HFFc6 (cell line): Measurements from ENCODE around the gene C3AR1. TPM values are rescaled to one million over a fixed set of nuclear protein-coding genes. Genes with fewer than 3 reads are reported as not detected.
"Not testable (repeated sequence)": the region's sequence is repeated elsewhere in the genome, so short reads cannot be mapped to it uniquely, and the experiment has no call there.

Source experiments
- DNase-seq: peaks from one replicate; pipeline ENCODE4 v3.0.0-alpha.2; 2018
- H3K27ac Mint-ChIP-seq: 2 replicates; pipeline ENCODE4 v1.8.0; 2020; ENCODE audit warnings: mild to moderate bottlenecking, mixed read lengths
- H3K27me3 Mint-ChIP-seq: 2 replicates; pipeline ENCODE4 v1.8.0; 2021; ENCODE audit warnings: mild to moderate bottlenecking, moderate library complexity, mixed read lengths; ENCODE audit not compliant: insufficient read depth
- H3K36me3 Mint-ChIP-seq: 2 replicates; pipeline ENCODE4 v1.8.0; 2021; ENCODE audit warnings: low read depth, mixed read lengths
- H3K4me1 Mint-ChIP-seq: 2 replicates; pipeline ENCODE4 v1.8.0; 2020; ENCODE audit warnings: low read depth, mixed read lengths
- H3K4me3 Mint-ChIP-seq: 2 replicates; pipeline ENCODE4 v1.8.0; 2020; ENCODE audit warnings: mild to moderate bottlenecking, moderate library complexity, mixed read lengths
- H3K9me3 Mint-ChIP-seq: 2 replicates; pipeline ENCODE4 v1.8.0; 2020; ENCODE audit warnings: mild to moderate bottlenecking, mixed read lengths
- total RNA-seq, 6 experiments: library from RNA; stranded (reverse); fragmentation: NEBNext Ultra II Directional; extraction: Animal tissue kit (Norgen Biotek cat#: 25700); gene quantifications; 2 replicates in 1 of 6; 3 replicates in 5 of 6; pipeline ENCODE4 v1.2.3, GENCODE V29; 2021
- TF ChIP-seq, protein P1 (sequence below): fragments of 200-600 bp; sonication (generic); IDR thresholded peaks from 2 replicates; pipeline ENCODE4 v1.5.0; 2021; ENCODE audit warnings: antibody characterized with exemption, mild to moderate bottlenecking

The C3AR1 gene
- total RNA-seq, 6 experiments from 2014 or later: 0.38 to 0.85 (median 0.62) TPM

GRCh38 chr12:8076366-8076765 is 10.2 kb upstream of the C3AR1 start:
- TF ChIP-seq, protein P1, sequence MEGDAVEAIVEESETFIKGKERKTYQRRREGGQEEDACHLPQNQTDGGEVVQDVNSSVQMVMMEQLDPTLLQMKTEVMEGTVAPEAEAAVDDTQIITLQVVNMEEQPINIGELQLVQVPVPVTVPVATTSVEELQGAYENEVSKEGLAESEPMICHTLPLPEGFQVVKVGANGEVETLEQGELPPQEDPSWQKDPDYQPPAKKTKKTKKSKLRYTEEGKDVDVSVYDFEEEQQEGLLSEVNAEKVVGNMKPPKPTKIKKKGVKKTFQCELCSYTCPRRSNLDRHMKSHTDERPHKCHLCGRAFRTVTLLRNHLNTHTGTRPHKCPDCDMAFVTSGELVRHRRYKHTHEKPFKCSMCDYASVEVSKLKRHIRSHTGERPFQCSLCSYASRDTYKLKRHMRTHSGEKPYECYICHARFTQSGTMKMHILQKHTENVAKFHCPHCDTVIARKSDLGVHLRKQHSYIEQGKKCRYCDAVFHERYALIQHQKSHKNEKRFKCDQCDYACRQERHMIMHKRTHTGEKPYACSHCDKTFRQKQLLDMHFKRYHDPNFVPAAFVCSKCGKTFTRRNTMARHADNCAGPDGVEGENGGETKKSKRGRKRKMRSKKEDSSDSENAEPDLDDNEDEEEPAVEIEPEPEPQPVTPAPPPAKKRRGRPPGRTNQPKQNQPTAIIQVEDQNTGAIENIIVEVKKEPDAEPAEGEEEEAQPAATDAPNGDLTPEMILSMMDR: no peak
- Mint-ChIP-seq H3K27ac (no peak overlapping the region), H3K4me1 (peaks cover 41% of the 10 kb centered on the region), H3K27me3 (no peaks in the 10 kb centered on the region; the same call in 1 of the 2 replicates), H3K36me3 (no peaks in the 10 kb centered on the region), H3K4me3 (no peak overlapping the region), H3K9me3 (no peaks in the 10 kb centered on the region)
- DNase-seq: no peak

DNA sequence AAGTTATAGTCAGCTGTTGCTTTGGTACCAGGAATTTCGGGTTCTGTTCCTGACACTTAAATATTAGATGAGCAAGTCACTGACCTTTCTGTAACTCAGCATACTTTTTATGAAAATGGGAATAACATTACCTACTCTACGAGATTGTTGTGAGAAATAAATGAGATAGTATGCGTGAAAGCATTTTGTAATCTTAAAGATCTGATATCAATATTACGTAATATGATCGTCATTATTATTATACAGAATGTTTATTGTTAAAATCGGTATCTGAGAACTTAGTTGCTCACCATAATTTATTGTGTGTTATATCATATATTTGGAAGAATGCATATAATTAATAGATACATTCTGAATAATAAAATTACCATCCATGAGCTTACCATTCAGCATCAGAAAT is 9.8 kb upstream of the C3AR1 start:
- no peaks in the 10 kb centered on the region; the same call in 1 of the 2 replicates for H3K27me3 Mint-ChIP-seq
- H3K9me3 Mint-ChIP-seq: no peaks in the 10 kb centered on the region
- TF ChIP-seq, protein P1: no peak
- no peak overlapping the region for H3K27ac Mint-ChIP-seq
- no peak overlapping the region for H3K4me3 Mint-ChIP-seq
- H3K36me3 Mint-ChIP-seq: no peaks in the 10 kb centered on the region
- DNase-seq: no peak
- H3K4me1 Mint-ChIP-seq: peaks cover 37% of the 10 kb centered on the region

- not testable (repeated sequence) for H3K27ac Mint-ChIP-seq
These were observed 5.7 kb upstream of the C3AR1 start for GRCh38 chr12:8071820-8072219.

GRCh38 chr12:8069582-8069981 is 3.4 kb upstream of the C3AR1 start:
- Mint-ChIP-seq H3K27me3 (no peaks in the 10 kb centered on the region; the same call in none of the 2 replicates), H3K27ac (no peak overlapping the region), H3K4me3 (no peak overlapping the region)

More at GRCh38 chr12:8071820-8072219, 5.7 kb upstream of the C3AR1 start:
- H3K9me3 Mint-ChIP-seq, H3K4me3 Mint-ChIP-seq, DNase-seq, H3K36me3 Mint-ChIP-seq, H3K27me3 Mint-ChIP-seq: not testable (repeated sequence)
- peaks cover 15% of the 10 kb centered on the region for H3K4me1 Mint-ChIP-seq

DNA sequence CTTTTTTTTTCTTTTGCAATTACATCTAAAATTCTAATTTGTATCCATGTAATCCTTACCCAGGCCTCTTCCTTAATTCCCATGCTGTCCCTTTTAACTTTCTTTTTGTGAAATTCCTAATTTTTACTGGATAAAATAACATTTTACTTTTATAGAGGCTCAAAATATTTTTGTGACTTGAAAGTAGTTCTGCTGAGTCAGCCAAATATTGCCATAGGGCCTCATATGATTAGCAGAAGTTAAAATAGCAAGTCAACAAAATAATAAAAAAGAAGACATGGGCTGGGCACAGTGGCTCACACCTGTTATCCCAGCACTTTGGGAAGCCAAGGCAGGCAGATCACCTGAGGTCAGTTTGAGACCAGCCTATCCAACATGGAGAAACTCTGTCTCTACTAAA is 2.0 kb downstream of the C3AR1 start:
- Mint-ChIP-seq H3K27ac (no peak overlapping the region), H3K9me3 (no peaks in the 10 kb centered on the region), H3K4me3 (no peak overlapping the region), H3K4me1 (peaks cover 17% of the 10 kb centered on the region), H3K27me3 (no peaks in the 10 kb centered on the region; the same call in 1 of the 2 replicates), H3K36me3 (no peaks in the 10 kb centered on the region)
- no peak for DNase-seq
- TF ChIP-seq, protein P1: no peak

More at GRCh38 chr12:8069582-8069981, 3.4 kb upstream of the C3AR1 start:
- Mint-ChIP-seq H3K9me3 (no peaks in the 10 kb centered on the region), H3K36me3 (no peaks in the 10 kb centered on the region), H3K4me1 (peaks cover 26% of the 10 kb centered on the region)
- TF ChIP-seq, protein P1: no peak
- no peak for DNase-seq

- TF ChIP-seq, protein P1: no peak
- H3K27ac Mint-ChIP-seq: no peak overlapping the region
- no peaks in the 10 kb centered on the region for H3K9me3 Mint-ChIP-seq
- DNase-seq: no peak
- H3K36me3 Mint-ChIP-seq: peaks cover 15% of the 10 kb centered on the region
- no peak overlapping the region for H3K4me3 Mint-ChIP-seq
- H3K4me1 Mint-ChIP-seq: peaks cover 15% of the 10 kb centered on the region
- no peaks in the 10 kb centered on the region; the same call in 1 of the 2 replicates for H3K27me3 Mint-ChIP-seq
These were observed 7.7 kb downstream of the C3AR1 start for GRCh38 chr12:8058506-8058905.
